GM23338 (cell line): Measurements from ENCODE around the gene TCN1. TPM values are rescaled to one million over a fixed set of nuclear protein-coding genes. Genes with fewer than 3 reads are reported as not detected.

ENCODE experiments used
- ATAC-seq: fragments of 200-7000 bp; cut with Tn5 transposase; 3 replicates; pipeline ENCODE4 v1.9.1; 2020
- DNase-seq: peaks from one replicate; pipeline ENCODE4 v3.0.0-alpha.2; 2015; ENCODE audit warnings: low spot score
- H2AFZ ChIP-seq: fragments of 200-600 bp; sonication (generic); 2 replicates; pipeline ENCODE4 v1.8.0; 2016; ENCODE audit warnings: antibody characterized with exemption, mild to moderate bottlenecking, moderate library complexity
- H3F3A ChIP-seq: fragments of 200-600 bp; sonication (generic); replicated peaks from 2 replicates; pipeline ENCODE4 v1.8.0; 2017; ENCODE audit warnings: antibody characterized with exemption, mixed run types, low read depth
- H3K27ac ChIP-seq: fragments of 200-600 bp; sonication (generic); 2 replicates; pipeline ENCODE4 v1.6.1; 2016; ENCODE audit warnings: low read depth
- H3K27me3 ChIP-seq: fragments of 200-600 bp; sonication (generic); 2 replicates; pipeline ENCODE4 v1.8.0; 2016; ENCODE audit warnings: mild to moderate bottlenecking, mixed run types, moderate library complexity; ENCODE audit not compliant: insufficient read depth
- H3K36me3 ChIP-seq: fragments of 200-600 bp; sonication (generic); 2 replicates; pipeline ENCODE4 v1.8.0; 2016; ENCODE audit warnings: mild to moderate bottlenecking; ENCODE audit not compliant: insufficient read depth
- H3K4me1 ChIP-seq: fragments of 200-600 bp; sonication (generic); 2 replicates; pipeline ENCODE4 v1.8.0; 2016; ENCODE audit warnings: mild to moderate bottlenecking, moderate library complexity; ENCODE audit not compliant: insufficient read depth
- H3K4me2 ChIP-seq: fragments of 200-600 bp; sonication (generic); 2 replicates; pipeline ENCODE4 v1.7.1; 2017; ENCODE audit warnings: mixed run types
- H3K4me3 ChIP-seq: fragments of 200-600 bp; sonication (generic); 2 replicates; pipeline ENCODE4 v1.6.1; 2016; ENCODE audit warnings: mixed run types
- H3K79me2 ChIP-seq: fragments of 200-600 bp; sonication (generic); replicated peaks from 2 replicates; pipeline ENCODE4 v1.8.0; 2017; ENCODE audit warnings: mild to moderate bottlenecking; ENCODE audit not compliant: insufficient read depth
- H3K9me2 ChIP-seq: fragments of 200-600 bp; sonication (generic); 2 replicates; pipeline ENCODE4 v1.8.0; 2017; ENCODE audit not compliant: insufficient read depth
- H4K20me1 ChIP-seq: fragments of 200-600 bp; sonication (generic); replicated peaks from 2 replicates; pipeline ENCODE4 v1.8.0; 2017; ENCODE audit warnings: mild to moderate bottlenecking; ENCODE audit not compliant: insufficient read depth
- H3K27ac Mint-ChIP-seq: 2 replicates; pipeline ENCODE4 v1.8.0; 2020; ENCODE audit warnings: inconsistent platforms, mild to moderate bottlenecking, moderate library complexity, mixed read lengths
- H3K27me3 Mint-ChIP-seq: 3 replicates; pipeline ENCODE4 v1.8.0; 2022; ENCODE audit warnings: low read depth, mild to moderate bottlenecking, moderate library complexity, mixed read lengths, inconsistent platforms; ENCODE audit not compliant: insufficient read depth, poor library complexity
- H3K36me3 Mint-ChIP-seq: 3 replicates; pipeline ENCODE4 v1.8.0; 2021; ENCODE audit warnings: low read depth, mild to moderate bottlenecking, inconsistent platforms, moderate library complexity, mixed read lengths
- H3K4me1 Mint-ChIP-seq: 3 replicates; pipeline ENCODE4 v1.8.0; 2020; ENCODE audit warnings: mild to moderate bottlenecking, inconsistent platforms, mixed read lengths
- H3K4me3 Mint-ChIP-seq: 3 replicates; pipeline ENCODE4 v1.8.0; 2021; ENCODE audit warnings: moderate library complexity, mild to moderate bottlenecking, inconsistent platforms, mixed read lengths
- H3K9me3 Mint-ChIP-seq: 3 replicates; pipeline ENCODE4 v1.8.0; 2020; ENCODE audit warnings: moderate library complexity, mild to moderate bottlenecking, inconsistent platforms, mixed read lengths
- CREB1 ChIP-seq: fragments of 250-450 bp; sonication (Bioruptor Pico); IDR thresholded peaks from 2 replicates; pipeline ENCODE4 v1.5.0; 2020; ENCODE audit warnings: low read depth, mild to moderate bottlenecking, moderate library complexity
- EZH2 ChIP-seq: fragments of 200-600 bp; sonication (generic); IDR thresholded peaks from one replicate; pipeline ENCODE4 v1.8.0; 2017; ENCODE audit warnings: antibody characterized with exemption, mild to moderate bottlenecking, low read depth; ENCODE audit not compliant: unreplicated experiment
- EZH2phosphoT487 ChIP-seq: fragments of 200-600 bp; sonication (generic); IDR thresholded peaks from one replicate; pipeline ENCODE4 v1.8.1; 2018; ENCODE audit warnings: antibody characterized with exemption; ENCODE audit not compliant: unreplicated experiment
- JUNB ChIP-seq: IDR thresholded peaks from one replicate; pipeline ENCODE4 v1.6.1; 2016; ENCODE audit warnings: antibody characterized with exemption; ENCODE audit not compliant: unreplicated experiment
- NANOG ChIP-seq: IDR thresholded peaks from 2 replicates; pipeline ENCODE4 v1.6.1; 2016; ENCODE audit warnings: antibody characterized with exemption, borderline replicate concordance
- POLR2AphosphoS5 ChIP-seq: IDR thresholded peaks from 2 replicates; pipeline ENCODE4 v1.6.1; 2016; ENCODE audit warnings: antibody characterized with exemption, low read depth
- STAT1 ChIP-seq: IDR thresholded peaks from one replicate; pipeline ENCODE4 v1.6.1; 2016; ENCODE audit warnings: antibody characterized with exemption; ENCODE audit not compliant: unreplicated experiment
- ZNF114 ChIP-seq: fragments of 250-450 bp; sonication (Bioruptor Pico); IDR thresholded peaks from 2 replicates; pipeline ENCODE4 v1.5.0; 2020; ENCODE audit warnings: mild to moderate bottlenecking, moderate library complexity
- ZNF331 ChIP-seq: fragments of 250-450 bp; sonication (Bioruptor Pico); IDR thresholded peaks from 2 replicates; pipeline ENCODE4 v1.5.0; 2020; ENCODE audit warnings: low read depth, mild to moderate bottlenecking, moderate library complexity
- polyA plus RNA-seq: library from polyadenylated mRNA; unstranded; fragments of >200 nt; fragmentation: Nextera tagmentation; extraction: Ambion mirVana; gene quantifications from 2 replicates; pipeline ENCODE4 v1.2.1, GENCODE V29; 2016
- total RNA-seq: library from RNA; depleted of rRNA; stranded (reverse); fragments of >200 nt; shearing (Covaris generic); gene quantifications from 2 replicates; pipeline ENCODE4 v1.2.3, GENCODE V29; 2014
- TF ChIP-seq, protein P1 (sequence below): IDR thresholded peaks from one replicate; pipeline ENCODE4 v1.6.1; 2018; ENCODE audit warnings: antibody characterized with exemption; ENCODE audit not compliant: unreplicated experiment
- TF ChIP-seq, protein P2 (sequence below), 2 experiments: fragments of 200-600 bp in 1 of 2; sonication (generic) in 1 of 2; conservative IDR thresholded peaks; 2 replicates each; pipeline versions ENCODE4 v1.5.1 to v1.6.1; 2016 to 2017; ENCODE audit warnings: antibody characterized with exemption in 2 of 2, low read depth in 2 of 2, mild to moderate bottlenecking in 2 of 2, moderate library complexity in 1 of 2
- TF ChIP-seq, protein P3 (sequence below): IDR thresholded peaks from 2 replicates; pipeline ENCODE4 v1.6.1; 2016; ENCODE audit warnings: antibody characterized with exemption
- TF ChIP-seq, protein P4 (sequence below): fragments of 250-450 bp; sonication (Bioruptor Pico); IDR thresholded peaks from 2 replicates; pipeline ENCODE4 v1.5.0; 2020; ENCODE audit warnings: mild to moderate bottlenecking, moderate library complexity

TCN1 gene
- total and polyA plus RNA-seq, 2 experiments from 2014 or later: not detected

DNA sequence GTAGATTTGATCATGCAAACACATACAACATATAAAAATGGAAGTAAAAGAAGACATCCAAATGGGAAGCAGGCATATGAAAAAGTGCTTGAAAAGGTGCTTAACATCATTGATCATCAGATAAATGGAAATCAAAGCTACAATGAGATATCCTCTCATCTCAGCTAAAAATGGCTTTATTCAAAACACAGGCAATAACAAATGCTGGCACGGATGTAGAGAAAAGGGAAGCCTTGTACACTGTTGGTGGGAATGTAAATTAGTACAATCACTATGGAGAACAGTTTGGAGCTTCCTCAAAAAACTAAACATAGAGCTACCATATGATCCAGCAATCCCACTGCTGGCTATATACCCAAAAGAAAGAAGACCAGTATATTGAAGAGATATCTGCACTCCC lies 549 bp upstream of the TCN1 start:
- H3K79me2 ChIP-seq: no peaks in the 10 kb centered on the region
- H3K36me3 ChIP-seq: no peaks in the 10 kb centered on the region
- H3K4me3 Mint-ChIP-seq: no peak overlapping the region
- no peaks in the 10 kb centered on the region; the same call in 2 of the 3 replicates for H3K9me3 Mint-ChIP-seq
- no peaks in the 10 kb centered on the region for H4K20me1 ChIP-seq
- ATAC-seq (no peak), DNase-seq (no peak)
- no peaks in the 10 kb centered on the region for H3F3A ChIP-seq
- no peak overlapping the region for H3K4me3 ChIP-seq
- no peak overlapping the region for H2AFZ ChIP-seq
- H3K4me1 ChIP-seq: no peaks in the 10 kb centered on the region
- H3K4me2 ChIP-seq: no peak overlapping the region
- peaks cover 3% of the 10 kb centered on the region; the same call in 1 of the 3 replicates for H3K36me3 Mint-ChIP-seq
- H3K27me3 ChIP-seq: no peaks in the 10 kb centered on the region
- H3K27ac ChIP-seq: no peak overlapping the region
- no peaks in the 10 kb centered on the region for H3K27me3 Mint-ChIP-seq
- no peaks in the 10 kb centered on the region for H3K9me2 ChIP-seq
- no peak overlapping the region for H3K27ac Mint-ChIP-seq
- TF ChIP-seq CREB1 (CRISPR knock-in tag) (no peak), ZNF331 (no peak), EZH2phosphoT487 (no peak), NANOG (no peak), STAT1 (no peak), JUNB (no peak), ZNF114 (no peak), EZH2 (no peak), POLR2AphosphoS5 (no peak)
- TF ChIP-seq, protein P1, sequence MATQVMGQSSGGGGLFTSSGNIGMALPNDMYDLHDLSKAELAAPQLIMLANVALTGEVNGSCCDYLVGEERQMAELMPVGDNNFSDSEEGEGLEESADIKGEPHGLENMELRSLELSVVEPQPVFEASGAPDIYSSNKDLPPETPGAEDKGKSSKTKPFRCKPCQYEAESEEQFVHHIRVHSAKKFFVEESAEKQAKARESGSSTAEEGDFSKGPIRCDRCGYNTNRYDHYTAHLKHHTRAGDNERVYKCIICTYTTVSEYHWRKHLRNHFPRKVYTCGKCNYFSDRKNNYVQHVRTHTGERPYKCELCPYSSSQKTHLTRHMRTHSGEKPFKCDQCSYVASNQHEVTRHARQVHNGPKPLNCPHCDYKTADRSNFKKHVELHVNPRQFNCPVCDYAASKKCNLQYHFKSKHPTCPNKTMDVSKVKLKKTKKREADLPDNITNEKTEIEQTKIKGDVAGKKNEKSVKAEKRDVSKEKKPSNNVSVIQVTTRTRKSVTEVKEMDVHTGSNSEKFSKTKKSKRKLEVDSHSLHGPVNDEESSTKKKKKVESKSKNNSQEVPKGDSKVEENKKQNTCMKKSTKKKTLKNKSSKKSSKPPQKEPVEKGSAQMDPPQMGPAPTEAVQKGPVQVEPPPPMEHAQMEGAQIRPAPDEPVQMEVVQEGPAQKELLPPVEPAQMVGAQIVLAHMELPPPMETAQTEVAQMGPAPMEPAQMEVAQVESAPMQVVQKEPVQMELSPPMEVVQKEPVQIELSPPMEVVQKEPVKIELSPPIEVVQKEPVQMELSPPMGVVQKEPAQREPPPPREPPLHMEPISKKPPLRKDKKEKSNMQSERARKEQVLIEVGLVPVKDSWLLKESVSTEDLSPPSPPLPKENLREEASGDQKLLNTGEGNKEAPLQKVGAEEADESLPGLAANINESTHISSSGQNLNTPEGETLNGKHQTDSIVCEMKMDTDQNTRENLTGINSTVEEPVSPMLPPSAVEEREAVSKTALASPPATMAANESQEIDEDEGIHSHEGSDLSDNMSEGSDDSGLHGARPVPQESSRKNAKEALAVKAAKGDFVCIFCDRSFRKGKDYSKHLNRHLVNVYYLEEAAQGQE: no peak
- TF ChIP-seq, protein P2, sequence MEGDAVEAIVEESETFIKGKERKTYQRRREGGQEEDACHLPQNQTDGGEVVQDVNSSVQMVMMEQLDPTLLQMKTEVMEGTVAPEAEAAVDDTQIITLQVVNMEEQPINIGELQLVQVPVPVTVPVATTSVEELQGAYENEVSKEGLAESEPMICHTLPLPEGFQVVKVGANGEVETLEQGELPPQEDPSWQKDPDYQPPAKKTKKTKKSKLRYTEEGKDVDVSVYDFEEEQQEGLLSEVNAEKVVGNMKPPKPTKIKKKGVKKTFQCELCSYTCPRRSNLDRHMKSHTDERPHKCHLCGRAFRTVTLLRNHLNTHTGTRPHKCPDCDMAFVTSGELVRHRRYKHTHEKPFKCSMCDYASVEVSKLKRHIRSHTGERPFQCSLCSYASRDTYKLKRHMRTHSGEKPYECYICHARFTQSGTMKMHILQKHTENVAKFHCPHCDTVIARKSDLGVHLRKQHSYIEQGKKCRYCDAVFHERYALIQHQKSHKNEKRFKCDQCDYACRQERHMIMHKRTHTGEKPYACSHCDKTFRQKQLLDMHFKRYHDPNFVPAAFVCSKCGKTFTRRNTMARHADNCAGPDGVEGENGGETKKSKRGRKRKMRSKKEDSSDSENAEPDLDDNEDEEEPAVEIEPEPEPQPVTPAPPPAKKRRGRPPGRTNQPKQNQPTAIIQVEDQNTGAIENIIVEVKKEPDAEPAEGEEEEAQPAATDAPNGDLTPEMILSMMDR (conservative IDR thresholded peaks at IDR 0.05; ENCODE audit: low read depth in 2 of 2): no peak
- TF ChIP-seq, protein P3, sequence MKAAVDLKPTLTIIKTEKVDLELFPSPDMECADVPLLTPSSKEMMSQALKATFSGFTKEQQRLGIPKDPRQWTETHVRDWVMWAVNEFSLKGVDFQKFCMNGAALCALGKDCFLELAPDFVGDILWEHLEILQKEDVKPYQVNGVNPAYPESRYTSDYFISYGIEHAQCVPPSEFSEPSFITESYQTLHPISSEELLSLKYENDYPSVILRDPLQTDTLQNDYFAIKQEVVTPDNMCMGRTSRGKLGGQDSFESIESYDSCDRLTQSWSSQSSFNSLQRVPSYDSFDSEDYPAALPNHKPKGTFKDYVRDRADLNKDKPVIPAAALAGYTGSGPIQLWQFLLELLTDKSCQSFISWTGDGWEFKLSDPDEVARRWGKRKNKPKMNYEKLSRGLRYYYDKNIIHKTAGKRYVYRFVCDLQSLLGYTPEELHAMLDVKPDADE: no peak
- TF ChIP-seq, protein P4, sequence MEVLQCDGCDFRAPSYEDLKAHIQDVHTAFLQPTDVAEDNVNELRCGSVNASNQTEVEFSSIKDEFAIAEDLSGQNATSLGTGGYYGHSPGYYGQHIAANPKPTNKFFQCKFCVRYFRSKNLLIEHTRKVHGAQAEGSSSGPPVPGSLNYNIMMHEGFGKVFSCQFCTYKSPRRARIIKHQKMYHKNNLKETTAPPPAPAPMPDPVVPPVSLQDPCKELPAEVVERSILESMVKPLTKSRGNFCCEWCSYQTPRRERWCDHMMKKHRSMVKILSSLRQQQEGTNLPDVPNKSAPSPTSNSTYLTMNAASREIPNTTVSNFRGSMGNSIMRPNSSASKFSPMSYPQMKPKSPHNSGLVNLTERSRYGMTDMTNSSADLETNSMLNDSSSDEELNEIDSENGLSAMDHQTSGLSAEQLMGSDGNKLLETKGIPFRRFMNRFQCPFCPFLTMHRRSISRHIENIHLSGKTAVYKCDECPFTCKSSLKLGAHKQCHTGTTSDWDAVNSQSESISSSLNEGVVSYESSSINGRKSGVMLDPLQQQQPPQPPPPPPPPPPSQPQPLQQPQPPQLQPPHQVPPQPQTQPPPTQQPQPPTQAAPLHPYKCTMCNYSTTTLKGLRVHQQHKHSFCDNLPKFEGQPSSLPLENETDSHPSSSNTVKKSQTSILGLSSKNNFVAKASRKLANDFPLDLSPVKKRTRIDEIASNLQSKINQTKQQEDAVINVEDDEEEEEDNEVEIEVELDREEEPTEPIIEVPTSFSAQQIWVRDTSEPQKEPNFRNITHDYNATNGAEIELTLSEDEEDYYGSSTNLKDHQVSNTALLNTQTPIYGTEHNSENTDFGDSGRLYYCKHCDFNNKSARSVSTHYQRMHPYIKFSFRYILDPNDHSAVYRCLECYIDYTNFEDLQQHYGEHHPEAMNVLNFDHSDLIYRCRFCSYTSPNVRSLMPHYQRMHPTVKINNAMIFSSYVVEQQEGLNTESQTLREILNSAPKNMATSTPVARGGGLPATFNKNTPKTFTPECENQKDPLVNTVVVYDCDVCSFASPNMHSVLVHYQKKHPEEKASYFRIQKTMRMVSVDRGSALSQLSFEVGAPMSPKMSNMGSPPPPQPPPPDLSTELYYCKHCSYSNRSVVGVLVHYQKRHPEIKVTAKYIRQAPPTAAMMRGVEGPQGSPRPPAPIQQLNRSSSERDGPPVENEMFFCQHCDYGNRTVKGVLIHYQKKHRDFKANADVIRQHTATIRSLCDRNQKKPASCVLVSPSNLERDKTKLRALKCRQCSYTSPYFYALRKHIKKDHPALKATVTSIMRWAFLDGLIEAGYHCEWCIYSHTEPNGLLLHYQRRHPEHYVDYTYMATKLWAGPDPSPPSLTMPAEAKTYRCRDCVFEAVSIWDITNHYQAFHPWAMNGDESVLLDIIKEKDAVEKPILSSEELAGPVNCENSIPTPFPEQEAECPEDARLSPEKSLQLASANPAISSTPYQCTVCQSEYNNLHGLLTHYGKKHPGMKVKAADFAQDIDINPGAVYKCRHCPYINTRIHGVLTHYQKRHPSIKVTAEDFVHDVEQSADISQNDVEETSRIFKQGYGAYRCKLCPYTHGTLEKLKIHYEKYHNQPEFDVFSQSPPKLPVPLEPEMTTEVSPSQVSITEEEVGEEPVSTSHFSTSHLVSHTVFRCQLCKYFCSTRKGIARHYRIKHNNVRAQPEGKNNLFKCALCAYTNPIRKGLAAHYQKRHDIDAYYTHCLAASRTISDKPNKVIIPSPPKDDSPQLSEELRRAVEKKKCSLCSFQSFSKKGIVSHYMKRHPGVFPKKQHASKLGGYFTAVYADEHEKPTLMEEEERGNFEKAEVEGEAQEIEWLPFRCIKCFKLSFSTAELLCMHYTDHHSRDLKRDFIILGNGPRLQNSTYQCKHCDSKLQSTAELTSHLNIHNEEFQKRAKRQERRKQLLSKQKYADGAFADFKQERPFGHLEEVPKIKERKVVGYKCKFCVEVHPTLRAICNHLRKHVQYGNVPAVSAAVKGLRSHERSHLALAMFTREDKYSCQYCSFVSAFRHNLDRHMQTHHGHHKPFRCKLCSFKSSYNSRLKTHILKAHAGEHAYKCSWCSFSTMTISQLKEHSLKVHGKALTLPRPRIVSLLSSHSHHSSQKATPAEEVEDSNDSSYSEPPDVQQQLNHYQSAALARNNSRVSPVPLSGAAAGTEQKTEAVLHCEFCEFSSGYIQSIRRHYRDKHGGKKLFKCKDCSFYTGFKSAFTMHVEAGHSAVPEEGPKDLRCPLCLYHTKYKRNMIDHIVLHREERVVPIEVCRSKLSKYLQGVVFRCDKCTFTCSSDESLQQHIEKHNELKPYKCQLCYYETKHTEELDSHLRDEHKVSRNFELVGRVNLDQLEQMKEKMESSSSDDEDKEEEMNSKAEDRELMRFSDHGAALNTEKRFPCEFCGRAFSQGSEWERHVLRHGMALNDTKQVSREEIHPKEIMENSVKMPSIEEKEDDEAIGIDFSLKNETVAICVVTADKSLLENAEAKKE: no peak
- H3K4me1 Mint-ChIP-seq: no peaks in the 10 kb centered on the region
